H1 (cell line): ENCODE data around the gene RPS6KC1. TPM values are rescaled to one million over a fixed set of nuclear protein-coding genes. Genes with fewer than 3 reads are reported as not detected.

ENCODE experiments used
- CTCF ChIA-PET: fragments of 300-600 bp; sonication (Branson Sonifier 250); formaldehyde crosslinking; loops from one replicate; lab custom pipeline; 2021; ENCODE audit not compliant: partially characterized antibody; lab: Charles Lee
- POLR2A ChIA-PET: fragments of 300-600 bp; sonication (Branson Sonifier 250); formaldehyde crosslinking; loops from one replicate; lab custom pipeline; 2021; ENCODE audit warnings: inconsistent platforms; ENCODE audit not compliant: partially characterized antibody; lab: Charles Lee
- DNase-seq, 2 experiments: peaks; one replicate each; pipeline versions ENCODE4 v3.0.0 to v3.0.0-alpha.2; 2010 to 2022; ENCODE audit warnings: low spot score in 2 of 2, low read depth in 1 of 2, mixed read lengths in 1 of 2
- FAIRE-seq: peaks from 2 replicates; lab custom pipeline; 2011; peaks lifted over from hg19 to GRCh38; lab: Jason Lieb, UNC
- H2AFZ ChIP-seq: 2 replicates; pipeline ENCODE4 v1.8.1; 2012; ENCODE audit warnings: low read length, inconsistent platforms
- H2AK5ac ChIP-seq: 2 replicates; pipeline ENCODE4 v1.6.1; 2013; ENCODE audit warnings: low read depth, low read length
- H2BK120ac ChIP-seq: replicated peaks from 2 replicates; pipeline ENCODE3; 2013; ENCODE audit warnings: low read depth, low read length, inconsistent platforms
- H2BK12ac ChIP-seq: 2 replicates; pipeline ENCODE4 v1.6.1; 2013; ENCODE audit warnings: low read depth, low read length
- H2BK15ac ChIP-seq: 2 replicates; pipeline ENCODE4 v1.6.1; 2013; ENCODE audit warnings: low read length
- H2BK20ac ChIP-seq: 2 replicates; pipeline ENCODE4 v1.6.1; 2013; ENCODE audit warnings: low read length
- H2BK5ac ChIP-seq: 2 replicates; pipeline ENCODE4 v1.6.1; 2013; ENCODE audit warnings: low read depth, low read length
- H3K14ac ChIP-seq: 2 replicates; pipeline ENCODE4 v1.6.1; 2013; ENCODE audit warnings: inconsistent platforms; ENCODE audit not compliant: insufficient read length
- H3K18ac ChIP-seq: 2 replicates; pipeline ENCODE4 v1.6.1; 2013; ENCODE audit warnings: low read length; ENCODE audit errors: extremely low read depth
- H3K23ac ChIP-seq: 2 replicates; pipeline ENCODE4 v1.6.1; 2013; ENCODE audit warnings: inconsistent platforms; ENCODE audit not compliant: insufficient read length
- H3K23me2 ChIP-seq: 2 replicates; pipeline ENCODE4 v1.6.1; 2013; ENCODE audit warnings: low read depth, low read length
- H3K27ac ChIP-seq: 2 replicates; pipeline ENCODE4 v1.6.1; 2011; ENCODE audit warnings: low read depth, low read length, inconsistent platforms
- H3K27me3 ChIP-seq, 4 experiments: replicated peaks in 1 of 4; 1 replicate in 1 of 4; 2 replicates in 3 of 4; pipeline versions ENCODE4 v1.6.1 to v1.8.1; 2011 to 2013; ENCODE audit warnings: low read length in 3 of 4, mild to moderate bottlenecking in 3 of 4, inconsistent platforms in 2 of 4, mixed read lengths in 2 of 4, moderate library complexity in 1 of 4; ENCODE audit not compliant: control insufficient read depth in 3 of 4, insufficient read depth in 3 of 4; ENCODE audit errors: extremely low read depth in 1 of 4
- H3K36me3 ChIP-seq, 4 experiments: 2 replicates each; pipeline versions ENCODE4 v1.6.1 to v1.8.1; 2011 to 2013; ENCODE audit warnings: mild to moderate bottlenecking in 4 of 4, low read length in 3 of 4, moderate library complexity in 2 of 4, control low read depth in 1 of 4, inconsistent platforms in 1 of 4; ENCODE audit not compliant: insufficient read depth in 4 of 4, control insufficient read depth in 2 of 4
- H3K4ac ChIP-seq: replicated peaks from 2 replicates; pipeline ENCODE3; 2013; ENCODE audit warnings: low read length, low read depth, mixed read lengths, inconsistent platforms; ENCODE audit not compliant: insufficient read length
- H3K4me1 ChIP-seq, 4 experiments: replicated peaks in 1 of 4; 1 replicate in 1 of 4; 2 replicates in 3 of 4; pipeline versions ENCODE4 v1.6.1 to v1.8.1; 2011 to 2013; ENCODE audit warnings: low read length in 3 of 4, inconsistent platforms in 2 of 4, mixed read lengths in 1 of 4; ENCODE audit not compliant: insufficient read depth in 4 of 4, control insufficient read depth in 3 of 4
- H3K4me2 ChIP-seq, 2 experiments: 2 replicates each; pipeline versions ENCODE4 v1.6.1 to v1.8.1; 2011 to 2013; ENCODE audit warnings: low read depth in 2 of 2, low read length in 2 of 2, control low read depth in 1 of 2, inconsistent platforms in 1 of 2, mild to moderate bottlenecking in 1 of 2; ENCODE audit not compliant: insufficient read depth in 1 of 2
- H3K4me3 ChIP-seq, 4 experiments: fragments of 200-600, 300-600 bp in 1 of 4; sonication (generic), shearing (Covaris generic), sonication (Bioruptor Twin) in 1 of 4; 2 replicates each; pipeline versions ENCODE4 v1.5.1 to v1.8.1; 2011 to 2016; ENCODE audit warnings: low read length in 4 of 4, low read depth in 3 of 4, control low read depth in 2 of 4, inconsistent platforms in 2 of 4, mild to moderate bottlenecking in 2 of 4, mixed read lengths in 1 of 4, moderate library complexity in 1 of 4; ENCODE audit not compliant: insufficient read depth in 2 of 4; ENCODE audit errors: extremely low read depth in 1 of 4
- H3K56ac ChIP-seq: replicated peaks from 2 replicates; pipeline ENCODE3; 2013; ENCODE audit warnings: low read depth, mild to moderate bottlenecking, mixed read lengths, low read length, inconsistent platforms; ENCODE audit not compliant: insufficient read length
- H3K79me1 ChIP-seq: 2 replicates; pipeline ENCODE4 v1.6.1; 2013; ENCODE audit warnings: low read depth, low read length, control low read depth
- H3K79me2 ChIP-seq, 2 experiments: 2 replicates each; pipeline versions ENCODE4 v1.6.1 to v1.8.1; 2012 to 2013; ENCODE audit warnings: low read length in 2 of 2, mild to moderate bottlenecking in 2 of 2, inconsistent platforms in 1 of 2; ENCODE audit not compliant: insufficient read depth in 2 of 2, control insufficient read depth in 1 of 2
- H3K9ac ChIP-seq, 4 experiments: replicated peaks in 1 of 4; 1 replicate in 1 of 4; 2 replicates in 3 of 4; pipeline versions ENCODE4 v1.6.1 to v1.8.1; 2011 to 2013; ENCODE audit warnings: low read depth in 3 of 4, low read length in 3 of 4, control low read depth in 2 of 4, mild to moderate bottlenecking in 2 of 4, moderate library complexity in 2 of 4, inconsistent platforms in 1 of 4; ENCODE audit errors: extremely low read depth in 1 of 4
- H3K9me3 ChIP-seq, 2 experiments: 2 replicates each; pipeline versions ENCODE4 v1.6.1 to v1.8.1; 2012 to 2013; ENCODE audit warnings: mild to moderate bottlenecking in 2 of 2, moderate library complexity in 2 of 2, control low read depth in 1 of 2, inconsistent platforms in 1 of 2, low read depth in 1 of 2, low read length in 1 of 2, mixed read lengths in 1 of 2; ENCODE audit not compliant: insufficient read depth in 2 of 2
- H4K20me1 ChIP-seq, 2 experiments: replicated peaks in 1 of 2; 2 replicates each; pipeline versions ENCODE3 to v1.8.1; 2011 to 2013; ENCODE audit warnings: inconsistent platforms in 2 of 2, low read length in 2 of 2, mild to moderate bottlenecking in 1 of 2; ENCODE audit not compliant: insufficient read depth in 2 of 2, control insufficient read depth in 1 of 2
- H4K5ac ChIP-seq: 2 replicates; pipeline ENCODE4 v1.6.1; 2013; ENCODE audit warnings: low read length, low read depth, mixed read lengths, inconsistent platforms; ENCODE audit not compliant: insufficient read length
- H4K8ac ChIP-seq: 2 replicates; pipeline ENCODE4 v1.8.0; 2013; ENCODE audit warnings: mild to moderate bottlenecking, moderate library complexity, low read length, inconsistent platforms; ENCODE audit not compliant: insufficient read depth; ENCODE audit errors: extremely low read depth
- H4K91ac ChIP-seq: replicated peaks from 2 replicates; pipeline ENCODE3; 2013; ENCODE audit warnings: low read length, mixed read lengths, inconsistent platforms; ENCODE audit not compliant: insufficient read length
- BCL11A ChIP-seq, 2 experiments: IDR thresholded peaks; one replicate each; pipeline ENCODE4 v1.6.1; 2011; ENCODE audit warnings: low read depth in 2 of 2, low read length in 2 of 2, mild to moderate bottlenecking in 2 of 2
- CEBPB ChIP-seq: IDR thresholded peaks from 2 replicates; pipeline ENCODE4 v1.6.1; 2012; ENCODE audit warnings: low read depth, low read length
- CHD1 ChIP-seq: IDR thresholded peaks from 2 replicates; pipeline ENCODE4 v1.6.1; 2012; ENCODE audit warnings: low read depth, low read length, improper control_type of control experiment
- EGR1 ChIP-seq: IDR thresholded peaks from 2 replicates; pipeline ENCODE4 v1.6.1; 2011; ENCODE audit warnings: low read depth, low read length, borderline replicate concordance
- HDAC2 ChIP-seq, 2 experiments: fragments of 300-600 bp in 1 of 2; sonication (generic) in 1 of 2; IDR thresholded peaks; 2 replicates each; pipeline ENCODE4 v1.6.1; 2011 to 2012; ENCODE audit warnings: low read depth in 2 of 2, low read length in 2 of 2, mild to moderate bottlenecking in 2 of 2, moderate library complexity in 2 of 2, borderline replicate concordance in 1 of 2, inconsistent platforms in 1 of 2
- JUN ChIP-seq: IDR thresholded peaks from 2 replicates; pipeline ENCODE4 v1.6.1; 2011; ENCODE audit warnings: low read depth, mild to moderate bottlenecking, improper control_type of control experiment, low read length
- MAX ChIP-seq: IDR thresholded peaks from 2 replicates; pipeline ENCODE4 v1.6.1; 2012; ENCODE audit warnings: inconsistent platforms
- RNF2 ChIP-seq: fragments of 200-900, 300-1000 bp; sonication (generic); IDR thresholded peaks from 2 replicates; pipeline ENCODE4 v1.7.1; 2016; ENCODE audit warnings: borderline replicate concordance, low read depth, mild to moderate bottlenecking, antibody characterized with exemption, low read length; ENCODE audit not compliant: poor library complexity, severe bottlenecking; ENCODE audit errors: missing control alignments
- SAP30 ChIP-seq: fragments of 300-600 bp; sonication (generic); IDR thresholded peaks from 2 replicates; pipeline ENCODE4 v1.7.1; 2012; ENCODE audit warnings: low read length, moderate library complexity, mild to moderate bottlenecking, inconsistent platforms; ENCODE audit not compliant: insufficient read depth, insufficient replicate concordance
- SIN3A ChIP-seq, 2 experiments: IDR thresholded peaks in 1 of 2; conservative IDR thresholded peaks in 1 of 2; 2 replicates each; pipeline ENCODE4 v1.6.1; 2011 to 2012; ENCODE audit warnings: low read length in 2 of 2, improper control_type of control experiment in 1 of 2, low read depth in 1 of 2, mild to moderate bottlenecking in 1 of 2
- SP1 ChIP-seq: IDR thresholded peaks from 2 replicates; pipeline ENCODE4 v1.6.1; 2011; ENCODE audit warnings: low read depth, low read length
- SP2 ChIP-seq: IDR thresholded peaks from 2 replicates; pipeline ENCODE4 v1.6.1; 2012; ENCODE audit warnings: mild to moderate bottlenecking, low read length, inconsistent platforms
- TBP ChIP-seq: IDR thresholded peaks from 2 replicates; pipeline ENCODE4 v1.6.1; 2011; ENCODE audit warnings: low read depth, low read length, improper control_type of control experiment
- TCF12 ChIP-seq: IDR thresholded peaks from 2 replicates; pipeline ENCODE4 v1.6.1; 2011; ENCODE audit warnings: low read depth, mild to moderate bottlenecking, low read length
- WGBS, 2 experiments: shearing (Covaris generic) in 1 of 2; methylation state at CpG; one replicate each; pipeline versions ENCODE4 v1.1.6 to v1.1.7; 2013 to 2015; ENCODE audit warnings: low lambda C conversion rate in 2 of 2, mixed read lengths in 2 of 2, inconsistent platforms in 1 of 2, low coverage in 1 of 2, missing lambda C conversion rate in 1 of 2; ENCODE audit not compliant: insufficient replicate concordance in 2 of 2, insufficient coverage in 1 of 2, insufficient read length in 1 of 2; ENCODE audit errors: extremely low coverage in 1 of 2, missing lambda C conversion rate in 1 of 2; 5-methylcytosine and 5-hydroxymethylcytosine counted together
- polyA plus RNA-seq, 7 experiments: library from polyadenylated mRNA; depleted of rRNA in 3 of 7; stranded (reverse) in 5 of 7; unstranded in 2 of 7; fragments of >200 nt in 5 of 7; fragments of 200-250 nt in 2 of 7; gene quantifications; 1 replicate in 5 of 7; 2 replicates in 1 of 7; 4 replicates in 1 of 7; pipeline versions ENCODE4 v1.2.1 to v1.2.3, GENCODE V29; 2011 to 2013; ENCODE audit warnings: missing spikeins in 2 of 7, mixed read lengths in 2 of 7
- total RNA-seq: library from RNA; stranded (reverse); fragmentation: NEBNext Ultra II Directional; extraction: Animal tissue kit (Norgen Biotek cat#: 25700); gene quantifications from 2 replicates; pipeline ENCODE4 v1.2.1, GENCODE V29; 2021

RPS6KC1 gene
- total and polyA plus RNA-seq, 2 of the 8 experiments (the other 6 are each of a cell fraction or from before 2014, with no cell fraction given): 4.9 to 17.6 TPM

GRCh38 chr1:213075725-213076124, 24.7 kb downstream of the RPS6KC1 start:
- no peaks in the 10 kb centered on the region for H3K79me1 ChIP-seq
- no peak overlapping the region for H3K14ac ChIP-seq
- FAIRE-seq (no peak), DNase-seq (no peak)
- H2BK5ac ChIP-seq: no peak overlapping the region
- no peak overlapping the region for H2BK15ac ChIP-seq
- H4K8ac ChIP-seq: no peak overlapping the region
- no peak overlapping the region for H3K18ac ChIP-seq
- no peak overlapping the region for H3K27ac ChIP-seq
- no peak overlapping the region for H3K9ac ChIP-seq
- H3K4me2 ChIP-seq: no peak overlapping the region
- POLR2A ChIA-PET: no interaction called here
- H3K4me3 ChIP-seq: no peak overlapping the region
- H2BK120ac ChIP-seq: no peak overlapping the region
- no peaks in the 10 kb centered on the region for H3K27me3 ChIP-seq
- no peak overlapping the region for H2AK5ac ChIP-seq
- no peaks in the 10 kb centered on the region for H3K23me2 ChIP-seq
- H4K5ac ChIP-seq: no peak overlapping the region
- H3K79me2 ChIP-seq: no peaks in the 10 kb centered on the region
- CTCF ChIA-PET: interaction anchor here (0.9 to 1.4 kb wide), 3 partner anchors 8 to 15 kb away, joined by 3 to 4 read pairs (median 3); no protein-coding TSS in a partner anchor
- no peak overlapping the region for H2BK12ac ChIP-seq
- no peak overlapping the region for H2BK20ac ChIP-seq
- H2AFZ ChIP-seq: no peak overlapping the region
- H3K4me1 ChIP-seq: no peaks in the 10 kb centered on the region
- no peak overlapping the region for H4K91ac ChIP-seq
- no peak overlapping the region for H3K4ac ChIP-seq
- no peaks in the 10 kb centered on the region for H4K20me1 ChIP-seq
- H3K36me3 ChIP-seq: no peaks in the 10 kb centered on the region
- no peak overlapping the region for H3K56ac ChIP-seq
- WGBS, 2 experiments: 85% methylated on average over 2 of the region's 2 CpGs; no CpG with 5 or more reads in 1 of the 2 experiments
- no peaks in the 10 kb centered on the region for H3K9me3 ChIP-seq
- no peak overlapping the region for H3K23ac ChIP-seq
- TF ChIP-seq SP2 (no peak), TCF12 (no peak), CEBPB (no peak), BCL11A (IDR thresholded peaks at IDR 0.05; ENCODE audit: low read depth in 2 of 2, low read length in 2 of 2) (no peak), TBP (no peak), SP1 (no peak), JUN (no peak), CHD1 (no peak), HDAC2 (IDR thresholded peaks at IDR 0.05; ENCODE audit: borderline replicate concordance in 1 of 2, low read depth in 2 of 2, low read length in 2 of 2) (no peak), RNF2 (no peak), MAX (no peak), SAP30 (no peak), SIN3A (conservative IDR thresholded peaks at IDR 0.05 in 1 of 2, IDR thresholded peaks at IDR 0.05 in 1 of 2; ENCODE audit: low read depth in 1 of 2, low read length in 2 of 2) (no peak), EGR1 (no peak)
